GM19239 (cell line): Measurements from ENCODE around the gene DARS1.

Experiments used
- DNase-seq: peaks from one replicate; pipeline ENCODE4 v3.0.0; 2011; ENCODE audit warnings: low spot score; ENCODE audit not compliant: insufficient read length
- FAIRE-seq: peaks from 2 replicates; lab custom pipeline; 2011; peaks lifted over from hg19 to GRCh38; lab: Jason Lieb, UNC

The DARS1 gene

DNA sequence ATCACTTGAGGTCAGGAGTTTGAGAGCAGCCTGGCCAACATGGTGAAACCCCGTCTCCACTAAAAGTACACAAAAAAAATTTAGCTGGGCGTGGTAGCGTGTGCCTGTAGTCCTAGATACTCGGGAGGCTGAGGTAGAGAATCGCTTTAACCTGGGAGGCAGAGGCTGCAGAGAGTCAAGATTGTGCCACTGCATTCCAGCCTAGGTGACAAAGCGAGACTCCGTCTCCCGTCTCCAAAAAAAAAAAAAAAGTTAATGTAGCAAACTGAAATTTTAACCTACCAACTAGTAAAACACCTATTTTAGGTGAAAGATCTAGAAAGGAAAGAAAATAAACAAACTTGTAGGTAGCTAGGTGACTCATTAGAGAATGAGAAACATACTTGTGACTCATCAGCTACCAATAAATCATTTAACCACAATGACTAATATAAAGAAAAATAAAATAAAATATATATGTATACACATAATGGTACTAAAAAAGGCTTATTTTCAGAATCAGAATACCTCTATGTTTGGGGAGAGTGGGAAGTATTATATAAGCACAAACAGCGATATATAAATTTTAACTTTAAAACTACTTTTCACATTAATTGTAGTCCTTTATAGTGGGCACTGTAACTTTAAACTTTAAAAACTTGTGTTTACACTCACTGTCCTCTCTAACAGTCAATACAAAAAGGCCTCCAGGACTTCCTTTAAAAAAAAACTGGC is 36.6 kb downstream of the DARS1 start:
- FAIRE-seq (no peak), DNase-seq (no peak)

DNA sequence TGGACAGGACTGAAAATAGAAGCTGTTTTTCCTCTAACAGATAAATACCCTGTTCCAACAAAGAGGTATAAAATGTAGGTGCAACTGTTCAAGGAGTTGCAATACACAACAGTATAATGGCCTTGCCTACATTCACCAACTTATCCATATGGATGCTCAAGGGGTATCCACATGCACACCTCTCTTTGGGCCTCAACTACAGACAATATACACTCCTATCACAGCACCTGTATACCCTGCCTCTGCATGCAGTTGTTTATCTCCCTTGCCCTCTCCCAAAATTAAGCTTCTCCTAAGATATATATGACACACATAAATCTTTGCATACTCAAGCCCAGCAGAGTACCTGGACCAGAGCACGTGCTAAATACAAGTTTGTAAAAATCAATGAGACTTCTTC is 37.3 kb downstream of the DARS1 start:
- DNase-seq (no peak), FAIRE-seq (peak; percentile 45)

DNA sequence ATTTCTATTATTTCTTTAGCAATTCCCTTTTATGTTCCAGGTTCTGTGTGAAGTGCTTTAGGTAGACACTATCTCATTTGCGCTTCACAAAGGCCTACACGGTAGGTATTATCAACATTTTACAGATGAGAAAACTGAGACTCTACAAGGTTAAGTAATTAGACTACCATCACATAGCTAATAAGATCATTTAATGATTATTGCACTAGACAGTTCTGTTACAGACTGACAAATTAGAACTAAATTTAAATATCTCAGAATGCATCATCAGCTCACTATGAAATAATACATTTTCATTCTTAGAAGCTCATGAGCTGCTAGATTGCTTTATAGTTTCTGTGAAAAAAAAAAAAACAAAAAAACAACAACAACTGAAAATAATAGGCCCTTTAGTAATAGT is 37.9 kb downstream of the DARS1 start:
- DNase-seq (no peak), FAIRE-seq (no peak)

DNA sequence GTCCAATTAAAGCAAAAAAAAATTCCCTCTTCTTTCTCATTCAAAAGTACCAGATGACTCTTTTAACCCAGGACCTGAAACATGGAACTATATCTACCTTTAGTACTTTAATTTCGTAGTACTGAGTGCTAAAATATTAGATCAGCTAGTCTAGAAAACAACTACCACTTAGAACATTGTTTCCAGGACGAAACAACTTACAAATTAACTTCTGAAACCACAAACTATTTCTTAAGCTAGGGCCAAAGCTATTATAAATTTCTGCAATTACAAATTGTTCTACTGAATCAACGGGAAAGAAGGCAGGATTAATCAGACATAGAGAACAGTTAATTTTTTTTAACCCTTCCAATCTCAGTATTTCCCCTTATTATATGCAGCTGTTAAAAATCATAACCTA is 39.9 kb downstream of the DARS1 start:
- FAIRE-seq = no peak

DNA sequence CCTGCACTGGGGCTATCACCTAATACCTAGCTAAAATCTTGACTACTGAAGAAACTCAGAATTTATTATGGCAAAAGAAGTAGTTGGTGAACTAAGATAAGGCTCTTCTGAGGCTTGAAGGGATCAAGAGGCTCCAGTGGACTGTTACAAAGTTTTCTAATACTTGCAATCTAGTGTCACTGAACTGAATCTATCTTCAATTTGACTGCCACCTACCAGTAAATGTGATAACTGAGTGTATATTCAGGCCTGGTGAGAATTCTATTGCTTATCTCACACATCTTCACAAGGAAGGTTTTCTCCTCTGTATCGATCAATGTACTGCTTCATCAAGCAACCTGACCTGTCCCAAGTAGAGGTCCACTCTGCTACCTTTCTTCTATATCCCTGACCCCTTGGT is 40.8 kb downstream of the DARS1 start:
- DNase-seq = no peak
- FAIRE-seq = peak; percentile 31

More for the DNA sequence above, 39.9 kb downstream of the DARS1 start:
- no peak for DNase-seq

DNA sequence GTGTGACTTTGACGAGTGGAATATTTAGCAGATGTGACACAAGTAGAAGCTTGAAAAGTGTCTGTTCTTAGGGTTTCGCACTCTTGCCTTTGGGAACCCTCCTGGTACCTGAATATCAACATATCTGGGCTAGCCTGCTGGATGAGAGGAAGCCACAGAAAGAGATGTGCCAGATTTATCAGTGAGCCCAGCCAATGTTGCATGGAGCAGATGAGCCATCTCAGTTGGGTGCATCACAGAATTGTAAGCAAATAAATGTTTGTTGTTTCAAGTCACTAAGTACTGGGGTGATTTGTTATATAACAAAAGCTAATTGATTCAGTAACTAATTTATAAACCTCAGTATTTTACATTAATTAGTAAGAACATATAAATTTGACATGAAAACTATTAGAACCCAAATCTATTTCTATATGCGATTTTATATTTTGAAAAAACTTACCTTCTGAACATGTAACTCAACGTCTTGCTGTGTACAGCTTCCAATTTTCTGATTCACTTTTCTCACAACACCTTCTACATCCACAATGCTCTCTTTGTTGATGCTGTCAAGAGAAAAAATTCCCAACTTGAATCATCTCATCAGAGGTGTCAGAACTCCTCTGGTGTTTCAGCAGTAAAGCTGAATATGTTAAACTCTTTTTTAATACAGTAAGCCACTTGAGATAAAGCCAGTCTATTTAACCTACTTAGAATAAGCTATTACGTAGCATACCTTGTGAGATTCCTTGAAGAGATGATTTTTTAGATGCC is 42.3 kb downstream of the DARS1 start:
- FAIRE-seq (no peak), DNase-seq (no peak)

DNA sequence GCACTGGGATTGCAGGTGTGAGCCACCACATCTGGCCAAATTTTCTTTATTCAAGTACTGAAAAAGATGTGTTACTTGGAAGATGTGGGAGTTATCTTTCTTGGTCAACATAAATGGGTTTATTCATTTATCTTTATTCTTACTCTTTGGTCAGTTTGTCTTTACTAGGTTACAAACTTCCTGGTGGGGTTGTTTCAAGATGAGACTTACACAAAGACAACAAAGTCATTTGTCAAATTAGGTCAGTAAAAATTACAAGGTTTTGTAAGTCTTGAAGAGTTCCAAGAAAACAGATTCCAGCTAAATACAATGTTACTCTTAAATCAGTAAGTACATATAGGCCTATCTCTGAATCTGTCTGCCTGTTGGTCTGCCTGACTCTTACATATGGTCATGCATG is 48.9 kb downstream of the DARS1 start:
- FAIRE-seq (no peak), DNase-seq (no peak)

DNA sequence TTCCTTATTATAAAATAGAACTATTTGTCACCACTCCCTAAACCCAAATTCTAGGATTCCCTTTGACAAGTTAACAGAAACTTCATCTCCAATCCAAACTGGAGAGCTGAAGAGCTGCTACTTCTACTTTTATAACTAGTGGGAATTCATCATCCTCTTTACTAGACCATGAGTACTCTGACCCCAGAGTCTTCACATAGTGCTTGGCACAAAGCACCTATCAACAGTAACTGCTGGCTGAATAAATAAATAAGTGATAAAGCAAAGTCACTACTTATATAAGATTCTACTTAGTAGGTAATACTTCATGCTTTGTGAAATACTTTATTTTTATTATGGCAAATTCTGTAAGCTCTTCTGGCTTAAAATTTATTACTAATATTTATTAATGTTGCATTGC is 49.5 kb downstream of the DARS1 start:
- no peak for FAIRE-seq

DNA sequence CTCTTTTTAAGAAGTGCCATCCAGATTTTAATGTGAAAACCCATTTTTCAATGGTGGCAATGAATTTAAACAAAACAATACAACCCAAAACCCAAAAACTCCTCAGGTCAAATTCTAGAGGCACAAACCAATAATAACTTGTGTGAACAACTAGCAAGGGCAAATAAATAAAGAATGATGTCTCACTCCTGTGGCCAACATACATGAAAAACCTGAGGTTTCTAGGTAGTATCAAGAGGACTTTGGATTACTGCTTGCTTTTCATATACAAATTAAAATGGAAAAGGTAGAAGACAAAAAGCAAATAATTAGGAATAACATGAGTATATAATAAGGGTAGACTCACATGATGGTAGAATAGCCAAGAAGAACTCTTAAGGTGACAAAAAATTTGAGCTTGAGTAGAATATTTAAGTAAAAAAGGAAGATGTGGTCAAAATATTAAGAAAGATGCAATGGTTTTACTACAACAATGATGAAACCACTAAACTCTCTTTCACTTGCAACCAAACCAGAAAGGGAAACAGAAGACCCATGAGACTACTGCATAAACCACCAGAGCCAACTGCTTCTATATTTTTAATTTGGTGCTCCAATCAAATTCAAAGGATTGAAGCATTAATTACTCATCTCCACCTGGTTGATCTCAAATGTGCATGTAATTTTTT is 53.5 kb downstream of the DARS1 start:
- DNase-seq = no peak
- no peak for FAIRE-seq

More for the DNA sequence above, 49.5 kb downstream of the DARS1 start:
- no peak for DNase-seq

DNA sequence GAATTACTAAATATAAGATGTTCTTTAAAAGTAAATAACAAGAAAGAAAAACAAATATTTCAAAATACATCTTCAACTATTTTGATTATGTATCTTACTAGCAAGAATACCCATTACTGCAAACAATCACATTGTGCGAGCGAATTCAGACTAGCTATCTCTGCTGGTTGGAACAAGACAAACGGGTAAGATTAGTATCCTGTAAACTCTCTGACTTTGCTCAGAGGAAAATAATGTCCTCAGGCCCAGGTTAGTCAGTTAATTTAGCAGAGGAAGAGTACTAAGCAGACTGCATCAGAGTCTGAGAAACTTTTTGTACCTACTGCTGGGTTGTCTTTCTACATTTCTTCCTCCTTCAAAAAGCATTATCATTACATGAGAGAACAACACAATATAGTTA is 58.8 kb downstream of the DARS1 start:
- FAIRE-seq (no peak), DNase-seq (no peak)

DNA sequence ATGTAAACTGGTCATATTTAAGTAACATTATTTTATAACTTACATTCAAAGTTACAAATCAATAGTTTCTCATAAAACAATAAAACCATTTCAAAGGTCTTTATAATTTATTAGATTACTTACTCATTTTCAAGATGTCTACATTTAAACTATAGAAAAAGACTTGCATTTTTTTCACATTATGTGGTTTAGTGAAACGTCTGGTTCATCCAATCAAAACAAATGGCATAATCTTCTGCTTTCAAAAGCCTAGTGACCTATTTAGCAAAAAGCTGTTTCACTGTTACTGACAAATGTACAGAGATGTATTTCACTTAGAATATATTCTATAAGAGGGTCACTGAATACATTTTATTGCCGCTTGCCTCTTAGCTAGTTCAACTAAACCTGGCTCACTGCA is 59.9 kb downstream of the DARS1 start:
- FAIRE-seq (no peak), DNase-seq (no peak)

DNA sequence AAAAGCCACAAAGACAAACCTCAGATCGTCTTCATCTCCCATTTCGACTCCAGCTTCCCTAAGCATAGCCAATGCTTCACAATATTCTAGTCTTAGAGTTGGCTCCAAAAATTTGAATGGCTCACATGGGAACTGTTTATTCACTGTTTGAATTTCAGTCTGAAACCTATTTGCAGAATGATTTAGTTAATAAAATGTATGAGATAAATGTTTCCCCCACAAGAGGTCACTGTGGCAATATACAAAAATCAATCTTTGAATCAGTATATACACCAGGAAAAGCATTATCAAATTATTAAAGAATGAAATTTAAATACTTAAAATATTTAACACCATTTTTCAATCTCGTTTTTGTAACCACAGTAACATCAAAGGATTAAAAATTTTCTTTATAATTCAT is 69.2 kb downstream of the DARS1 start:
- FAIRE-seq (peak; percentile 33), DNase-seq (no peak)

DNA sequence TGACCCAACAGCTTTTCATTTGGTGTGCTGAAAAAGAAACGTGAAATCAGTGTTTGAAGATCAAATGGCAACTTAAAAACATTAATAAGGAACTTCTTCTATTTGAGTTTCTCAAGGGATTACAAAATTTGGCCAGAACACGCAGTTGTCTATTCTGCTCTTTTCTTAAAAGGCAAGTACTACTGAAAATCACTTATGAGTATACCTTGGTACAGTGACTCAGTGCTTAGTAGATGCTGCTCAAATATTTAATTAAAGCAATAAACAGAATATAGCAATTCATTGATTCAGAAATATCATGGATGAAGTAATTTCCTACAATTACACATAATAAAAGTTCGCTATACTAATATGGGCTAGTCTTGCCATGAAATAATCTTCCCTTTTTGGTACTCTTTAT is 70.9 kb downstream of the DARS1 start:
- no peak for DNase-seq
- no peak for FAIRE-seq

DNA sequence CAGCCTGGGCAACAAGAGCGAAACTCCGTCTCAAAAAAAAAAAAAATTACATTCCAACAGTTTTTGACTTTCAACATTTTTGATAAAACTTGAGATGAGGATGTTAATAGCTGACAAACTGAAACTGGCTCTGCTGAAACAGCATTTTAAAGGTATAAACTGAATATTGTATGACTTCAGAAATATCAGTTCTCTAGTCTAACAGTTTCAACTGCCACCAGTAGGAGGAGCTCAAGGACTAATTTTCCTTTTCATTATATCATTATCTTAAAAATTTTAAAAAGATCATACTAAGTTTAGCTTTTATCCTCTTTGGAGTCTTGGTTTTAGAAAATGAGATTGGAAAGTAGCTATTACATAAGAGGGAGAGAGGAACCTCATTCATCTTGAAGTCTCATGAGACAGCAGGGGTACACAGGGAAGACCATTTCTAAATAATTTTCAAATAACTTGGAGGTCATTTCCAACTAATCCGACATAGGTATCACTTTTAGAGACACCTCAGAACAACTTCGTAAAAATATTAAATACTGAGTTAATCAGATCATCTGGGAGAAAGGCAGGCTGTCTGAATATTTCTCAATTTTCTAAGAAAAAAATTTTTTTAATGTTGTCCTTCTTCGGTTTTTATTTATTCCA is 71.6 kb downstream of the DARS1 start:
- no peak for DNase-seq
- FAIRE-seq = peak; percentile 64

DNA sequence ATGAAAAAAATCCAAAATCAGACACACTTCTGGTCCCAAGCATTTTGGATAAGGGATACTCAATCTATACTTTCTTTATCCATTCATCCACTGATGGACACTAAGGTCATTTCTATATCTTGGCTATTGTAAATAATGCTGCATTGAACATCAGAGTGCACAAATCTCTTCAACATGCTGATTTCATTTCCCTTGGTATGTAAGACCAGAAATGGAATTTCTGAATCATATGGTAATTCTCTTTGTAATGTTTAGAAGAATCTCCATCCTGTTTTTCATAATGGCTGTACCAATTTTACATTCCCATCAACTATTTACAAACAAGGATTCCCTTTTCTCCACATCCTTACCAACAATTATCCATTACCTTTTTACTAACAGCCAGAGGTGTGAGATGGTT is 75.5 kb downstream of the DARS1 start:
- DNase-seq (no peak), FAIRE-seq (no peak)

DNA sequence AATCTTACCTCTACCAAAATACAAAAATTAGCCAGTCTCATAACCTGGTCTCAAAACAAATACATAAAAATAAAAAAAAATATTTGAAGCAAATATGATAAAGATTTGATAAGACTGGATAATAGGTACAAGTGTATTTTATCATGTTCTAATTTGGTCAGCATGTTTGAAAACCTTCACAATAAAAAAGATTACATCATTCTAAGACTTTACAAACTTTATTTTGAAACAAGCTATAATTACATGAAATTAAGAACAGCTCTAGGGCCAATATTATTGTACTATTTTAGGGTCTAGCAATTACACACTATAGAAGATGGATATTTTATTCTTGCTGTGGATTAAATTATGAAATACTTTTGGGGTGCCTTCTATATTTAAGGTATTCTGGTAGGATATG is 79.7 kb downstream of the DARS1 start:
- FAIRE-seq (no peak), DNase-seq (no peak)

DNA sequence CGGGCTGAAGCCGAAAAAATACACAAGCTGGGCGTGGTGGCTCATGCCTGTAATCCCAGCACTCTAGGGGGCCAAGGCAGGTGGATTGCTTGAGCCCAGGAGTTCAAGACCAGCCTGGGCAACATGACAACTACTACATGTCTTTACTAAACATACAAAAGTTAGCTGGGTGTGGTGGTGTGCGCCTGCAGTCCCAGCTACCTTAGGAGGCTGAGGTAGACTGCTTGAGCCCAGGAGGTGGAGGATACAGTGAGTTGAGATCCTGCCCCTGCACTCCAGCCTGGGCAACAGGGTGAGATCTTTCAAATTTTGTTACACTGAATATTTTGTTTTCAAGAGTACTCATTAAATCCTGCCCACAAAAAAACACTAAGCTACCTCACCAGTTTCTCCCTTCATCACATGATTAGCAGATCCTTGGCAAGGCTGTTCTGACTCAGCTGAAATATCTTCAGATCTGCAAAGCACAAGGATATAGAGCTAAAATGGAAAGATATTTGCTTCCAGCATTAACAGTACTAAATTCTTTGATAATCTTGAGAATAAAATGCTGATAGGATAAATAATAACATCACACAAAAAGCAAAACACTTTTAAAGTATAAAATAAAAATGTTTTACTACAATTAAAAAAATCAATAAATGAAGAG is 81.0 kb downstream of the DARS1 start:
- no peak for FAIRE-seq
- DNase-seq = no peak

DNA sequence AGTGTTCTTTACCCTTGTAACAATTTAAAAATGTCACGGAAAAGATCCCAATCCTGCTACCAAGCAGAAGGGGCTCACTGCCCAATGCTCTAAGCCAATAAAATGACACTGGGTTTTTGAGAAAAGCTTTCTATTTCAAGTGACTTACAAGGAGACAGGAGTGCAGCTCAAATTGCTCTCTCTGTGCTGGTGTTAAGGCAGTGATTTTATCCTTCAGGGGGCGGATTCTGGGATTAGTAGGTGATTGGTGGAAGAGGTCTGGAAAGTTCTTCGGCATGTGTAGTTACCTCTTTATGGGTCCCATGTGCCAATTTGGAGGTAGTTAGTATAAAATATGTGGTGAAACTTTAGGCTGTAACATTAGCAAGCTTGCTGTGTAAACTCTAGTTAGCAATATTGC is 81.8 kb downstream of the DARS1 start:
- DNase-seq (no peak), FAIRE-seq (no peak)

DNA sequence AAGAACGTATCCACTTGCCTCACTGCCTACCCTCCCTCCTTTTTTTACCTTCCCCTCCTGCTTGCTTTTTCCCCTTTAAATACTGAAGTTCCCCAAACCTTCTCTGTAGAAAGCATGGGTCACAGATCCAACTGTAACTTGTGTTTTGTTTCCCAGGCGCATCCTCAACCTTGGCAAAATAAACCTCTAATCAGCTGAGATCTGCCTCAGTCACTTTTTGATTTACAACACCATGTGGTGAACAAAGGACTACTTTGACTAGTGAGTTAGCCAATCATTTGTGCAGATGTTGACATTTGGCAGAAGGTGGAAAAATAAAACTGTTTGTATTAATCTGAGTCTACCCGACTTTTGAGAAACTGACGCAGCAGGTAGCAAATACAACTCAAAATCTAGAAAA is 85.9 kb downstream of the DARS1 start:
- DNase-seq = no peak
- no peak for FAIRE-seq

DNA sequence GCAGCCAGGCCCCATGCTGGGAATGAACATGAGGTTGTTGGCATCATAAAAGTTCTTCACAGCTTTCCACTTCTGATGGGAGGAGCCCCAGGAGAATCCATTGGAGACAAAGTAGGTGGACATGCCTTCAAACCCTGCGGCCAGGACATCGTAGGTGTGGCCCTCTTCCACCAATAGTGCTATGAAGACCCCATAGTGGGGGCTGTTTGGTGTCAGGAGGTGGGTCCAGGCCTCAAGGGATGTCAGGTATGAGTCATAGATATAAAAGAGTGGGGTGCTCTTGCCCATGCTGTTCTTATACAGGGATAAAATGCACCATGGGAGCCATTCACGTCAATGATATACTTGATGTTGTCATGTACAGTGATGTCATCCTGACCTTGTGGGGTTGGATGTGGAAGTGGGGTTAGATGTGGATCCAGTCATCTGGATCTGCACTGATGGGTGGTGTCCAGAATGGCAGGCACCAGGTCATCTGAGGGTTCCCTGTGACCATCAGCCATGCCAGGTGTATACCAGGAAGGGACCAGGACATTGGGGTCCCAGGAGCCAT is 87.1 kb downstream of the DARS1 start:
- FAIRE-seq (no peak), DNase-seq (no peak)
